ENCODE data around the gene BANF1.

Gene BANF1

GRCh38 chr11:65964906-65965305, 37.4 kb upstream of the BANF1 start:
- no peak overlapping the region for H3K4me2 ChIP-seq (ENCODE audit: low read length)
- 0 out of 2 replicates have a peak, but pooled peaks cover 7% of the 10 kb centered on the region for H4K20me1 ChIP-seq (ENCODE audit: insufficient read depth, low read length)
- peaks cover 10% of the 10 kb centered on the region for H3K4me1 ChIP-seq (ENCODE audit: low read length)
- H3K79me2 ChIP-seq (ENCODE audit: low read length): peaks cover 32% of the 10 kb centered on the region
- no peak for TF ChIP-seq CTCF (IDR thresholded peaks at IDR 0.05; ENCODE audit: low read depth, low read length)
- TF ChIP-seq EZH2phosphoT487 (IDR thresholded peaks at IDR 0.05; ENCODE audit: low read depth): no peak
- no peak overlapping the region for H3K9ac ChIP-seq (ENCODE audit: low read length)
- no peak overlapping the region for H3K27ac ChIP-seq (ENCODE audit: low read length)
- H3K4me3 ChIP-seq (ENCODE audit: low read length): no peak overlapping the region
- H3K36me3 ChIP-seq (replicated peaks; ENCODE audit: low read depth, low read length): peaks cover 38% of the 10 kb centered on the region
- no peak overlapping the region for H2AFZ ChIP-seq (ENCODE audit: low read depth, low read length)
- H3K27me3 ChIP-seq (ENCODE audit: low read depth, low read length): no peaks in the 10 kb centered on the region
- no peaks in the 10 kb centered on the region for H3K9me3 ChIP-seq (ENCODE audit: insufficient read depth, low read length)

- Histone ChIP-seq H3K79me2 (ENCODE audit: low read length) (peaks cover 32% of the 10 kb centered on the region), H3K4me2 (ENCODE audit: low read length) (no peak overlapping the region), H2AFZ (ENCODE audit: low read depth, low read length) (no peak overlapping the region), H3K4me3 (ENCODE audit: low read length) (no peak overlapping the region), H3K27ac (ENCODE audit: low read length) (no peak overlapping the region), H3K27me3 (ENCODE audit: low read depth, low read length) (no peaks in the 10 kb centered on the region), H3K4me1 (ENCODE audit: low read length) (peaks cover 10% of the 10 kb centered on the region), H4K20me1 (ENCODE audit: insufficient read depth, low read length) (0 out of 2 replicates have a peak, but pooled peaks cover 7% of the 10 kb centered on the region), H3K36me3 (replicated peaks; ENCODE audit: low read depth, low read length) (peaks cover 42% of the 10 kb centered on the region), H3K9me3 (ENCODE audit: insufficient read depth, low read length) (no peaks in the 10 kb centered on the region), H3K9ac (ENCODE audit: low read length) (no peak overlapping the region)
- no peak for TF ChIP-seq CTCF (IDR thresholded peaks at IDR 0.05; ENCODE audit: low read depth, low read length)
- no peak for TF ChIP-seq EZH2phosphoT487 (IDR thresholded peaks at IDR 0.05; ENCODE audit: low read depth)
These were observed 36.1 kb upstream of the BANF1 start for GRCh38 chr11:65965986-65966762.

- no peak overlapping the region for H3K9ac ChIP-seq (ENCODE audit: low read length)
- peaks cover 23% of the 10 kb centered on the region for H3K79me2 ChIP-seq (ENCODE audit: low read length)
- H3K4me3 ChIP-seq (ENCODE audit: low read length): no peak overlapping the region
- H3K4me1 ChIP-seq (ENCODE audit: low read length): peaks cover 8% of the 10 kb centered on the region
- H3K27ac ChIP-seq (ENCODE audit: low read length): no peak overlapping the region
- peaks cover 47% of the 10 kb centered on the region for H3K36me3 ChIP-seq (replicated peaks; ENCODE audit: low read depth, low read length)
- no peak overlapping the region for H2AFZ ChIP-seq (ENCODE audit: low read depth, low read length)
- H4K20me1 ChIP-seq (ENCODE audit: insufficient read depth, low read length): 0 out of 2 replicates have a peak, but pooled peaks cover 5% of the 10 kb centered on the region
- H3K27me3 ChIP-seq (ENCODE audit: low read depth, low read length): no peaks in the 10 kb centered on the region
- TF ChIP-seq CTCF (IDR thresholded peaks at IDR 0.05; ENCODE audit: low read depth, low read length): no peak
- TF ChIP-seq EZH2phosphoT487 (IDR thresholded peaks at IDR 0.05; ENCODE audit: low read depth): no peak
- no peak overlapping the region for H3K4me2 ChIP-seq (ENCODE audit: low read length)
- H3K9me3 ChIP-seq (ENCODE audit: insufficient read depth, low read length): no peaks in the 10 kb centered on the region
These were observed 34.9 kb upstream of the BANF1 start for GRCh38 chr11:65967329-65967934.
